Aorta (tissue), 5 donors: ENCODE data around the gene TMEM151B. TPM values are rescaled to one million over a fixed set of nuclear protein-coding genes. Genes with fewer than 3 reads are reported as not detected.

Source experiments
- ATAC-seq: fragments of 200-7000 bp; cut with Tn5 transposase; one replicate; pipeline ENCODE4 v1.9.1; 2022; ENCODE audit warnings: moderate library complexity; ENCODE audit not compliant: low FRiP score
- DNase-seq, 2 donors: peaks; one replicate each; pipeline ENCODE4 v3.0.0-alpha.2; 2020
- H3K27ac ChIP-seq, 2 donors: one replicate each; pipeline ENCODE4 v1.5.1; 2013; ENCODE audit warnings: low read length in 2 of 2, mild to moderate bottlenecking in 2 of 2, moderate library complexity in 2 of 2, control low read depth in 1 of 2, inconsistent platforms in 1 of 2, low read depth in 1 of 2
- H3K27me3 ChIP-seq, 2 donors: one replicate each; pipeline ENCODE4 v1.6.1; 2013; ENCODE audit warnings: control low read depth in 1 of 2, low read length in 1 of 2, mild to moderate bottlenecking in 1 of 2, moderate library complexity in 1 of 2; ENCODE audit not compliant: insufficient read depth in 2 of 2, control insufficient read depth in 1 of 2
- H3K36me3 ChIP-seq, 2 donors: one replicate each; pipeline ENCODE4 v1.6.1; 2013; ENCODE audit warnings: control low read depth in 1 of 2, low read length in 1 of 2, mild to moderate bottlenecking in 1 of 2; ENCODE audit not compliant: insufficient read depth in 2 of 2, control insufficient read depth in 1 of 2
- H3K4me1 ChIP-seq, 2 donors: one replicate each; pipeline ENCODE4 v1.6.1; 2013; ENCODE audit warnings: low read length in 2 of 2, control low read depth in 1 of 2, mild to moderate bottlenecking in 1 of 2, moderate library complexity in 1 of 2; ENCODE audit not compliant: insufficient read depth in 2 of 2, control insufficient read depth in 1 of 2
- H3K4me3 ChIP-seq, 2 donors: one replicate each; pipeline ENCODE4 v1.5.1; 2013; ENCODE audit warnings: low read length in 2 of 2, control low read depth in 1 of 2, mild to moderate bottlenecking in 1 of 2
- H3K9me3 ChIP-seq: one replicate; pipeline ENCODE4 v1.6.1; 2013; ENCODE audit warnings: mild to moderate bottlenecking, low read length; ENCODE audit not compliant: control insufficient read depth
- WGBS, 2 donors: extraction: QIAGEN DNeasy Blood & Tissue Kit; methylation state at CpG; one replicate each; pipeline ENCODE4 v1.1.7; 2013; 5-methylcytosine and 5-hydroxymethylcytosine counted together
- intact Hi-C, 2 donors: fragments of 100-400 bp; cut with DNase I; formaldehyde crosslinking; loops; one replicate each; pipeline versions ENCODE4 v1.14.2 to v1.15.0; 2022
- polyA plus RNA-seq, 2 donors: library from polyadenylated mRNA; stranded (reverse); fragments of 200-250 nt; gene quantifications; one replicate each; pipeline ENCODE4 v1.2.3, GENCODE V29; 2013
- total RNA-seq, 2 donors: library from RNA; stranded (reverse); fragmentation: NEBNext Ultra II Directional; extraction: Animal tissue kit (Norgen Biotek cat#: 25700); gene quantifications; one replicate each; pipeline ENCODE4 v1.2.1, GENCODE V29; 2021
- donor health status: healthy with polysubstance abuse.
- donor health status: Bipolar disorder and iron deficiency.
- donor health status: DM: no; HTN: no; CAD: no.
- donor health status: DM: no; HTN: no; CAD: no.
- donor health status: DM: yes; HTN: yes; CAD: no.

TMEM151B gene
- total and polyA plus RNA-seq, 4 donors: not detected

DNA sequence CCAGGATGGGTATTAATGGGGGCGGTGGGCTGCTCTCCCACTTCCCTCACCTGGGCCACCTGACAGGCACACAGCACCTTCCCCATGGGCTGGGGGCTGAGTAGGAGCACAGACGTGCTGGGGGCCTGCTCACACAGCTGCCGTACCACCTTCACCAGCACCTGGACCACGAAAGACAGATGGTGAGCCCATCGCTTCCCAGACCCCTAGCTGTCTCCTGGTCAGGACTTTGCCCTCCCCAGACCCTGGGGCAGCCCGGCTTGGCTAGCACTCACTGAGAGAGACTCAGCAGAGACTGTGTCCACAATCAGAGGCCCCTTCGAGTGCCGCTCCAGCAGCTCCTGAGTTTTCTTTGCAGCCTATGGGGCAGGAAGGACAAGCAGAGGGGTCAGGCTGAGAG, 30.9 kb downstream of the TMEM151B start:
- Histone ChIP-seq H3K9me3 (no peaks in the 10 kb centered on the region), H3K27ac (no peak overlapping the region), H3K27me3 (no peaks in the 10 kb centered on the region), H3K36me3 (peaks cover 2% of the 10 kb centered on the region in 2 donors), H3K4me3 (no peak overlapping the region), H3K4me1 (no peaks in the 10 kb centered on the region)
- WGBS, 2 donors: 93 to 94% methylated on average over 8 of the region's 8 CpGs
- DNase-seq (peak in 1 of 2 donors; percentile 54), ATAC-seq (no peak)
- intact Hi-C loops: loop anchor here in 1 of 2 donors (5.0 kb wide), 1 partner anchor 34 kb away; the partner anchor contains the start of gene NFKBIE

DNA sequence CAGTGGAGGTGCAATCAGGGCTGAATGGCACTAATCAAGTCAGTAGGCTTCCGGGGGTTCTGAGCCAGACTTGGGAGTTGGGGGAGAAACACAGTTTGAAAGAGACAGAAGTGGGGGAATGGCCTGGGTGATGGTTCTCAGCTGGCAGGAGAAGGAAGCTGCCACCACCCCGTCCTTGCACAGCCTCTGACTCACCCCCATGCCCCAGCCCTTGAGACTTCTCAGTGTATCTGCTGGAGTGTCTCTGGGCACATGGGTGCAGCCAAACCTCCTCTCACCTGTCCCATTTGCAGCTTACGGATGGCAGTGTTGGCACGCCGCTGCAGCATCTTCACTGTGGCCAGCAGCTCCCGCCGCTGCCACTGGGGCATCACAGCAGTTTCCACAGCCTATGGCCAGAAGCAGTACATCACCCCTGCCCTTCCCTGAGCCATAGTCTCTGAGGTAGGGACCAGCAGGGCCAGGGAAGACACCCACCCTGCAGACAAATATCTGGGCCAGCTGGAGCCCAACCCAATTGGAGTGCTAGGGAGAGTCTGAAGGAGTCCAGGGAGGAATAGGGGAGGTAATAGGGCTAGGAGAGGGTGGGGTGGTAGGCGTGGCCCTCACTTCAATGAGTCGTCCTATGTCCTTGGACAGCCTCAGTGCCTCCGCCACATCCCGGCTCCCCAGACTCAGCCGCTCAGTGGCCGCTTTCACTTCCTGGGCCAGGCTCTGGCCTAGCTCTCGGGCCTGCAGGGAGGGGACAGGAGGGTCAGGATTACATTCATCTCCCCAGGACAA, 31.7 kb downstream of the TMEM151B start:
- no peak for ATAC-seq
- intact Hi-C loops: loop anchor here in 1 of 2 donors (5.0 kb wide), 1 partner anchor 35 kb away; the partner anchor contains the start of gene NFKBIE

DNA sequence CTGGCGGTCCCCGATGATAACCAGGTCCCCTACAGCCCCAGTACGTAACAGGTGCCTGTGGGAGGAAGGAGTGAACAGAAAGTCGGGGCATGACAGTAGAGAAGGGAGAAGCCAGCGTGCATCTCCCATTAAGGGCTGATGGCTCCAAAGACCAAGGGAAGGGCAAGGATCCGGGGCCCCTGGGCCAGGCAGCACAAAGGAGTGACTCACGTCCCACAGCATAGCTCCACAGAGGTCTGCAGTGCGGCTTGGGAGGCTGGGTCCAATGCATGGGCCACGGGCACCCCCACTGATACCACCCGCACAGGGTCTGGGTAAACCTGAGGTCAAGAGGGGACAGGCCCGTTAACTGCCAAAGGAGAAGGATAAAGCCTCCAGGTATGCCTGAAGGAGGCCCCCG, 32.6 kb downstream of the TMEM151B start:
- intact Hi-C loops: loop anchor here in 1 of 2 donors (5.0 kb wide), 1 partner anchor 36 kb away; the partner anchor contains the start of gene NFKBIE
- Histone ChIP-seq H3K4me3 (no peak overlapping the region), H3K9me3 (no peaks in the 10 kb centered on the region), H3K27me3 (no peaks in the 10 kb centered on the region), H3K4me1 (no peaks in the 10 kb centered on the region), H3K27ac (no peak overlapping the region), H3K36me3 (peaks cover 2% of the 10 kb centered on the region in 2 donors)
- ATAC-seq (no peak), DNase-seq (peak in 1 of 2 donors; percentile 76)
- 91 to 93% methylated on average over 12 of the region's 12 CpGs for WGBS, 2 donors

More for the DNA sequence above, 31.7 kb downstream of the TMEM151B start:
- Histone ChIP-seq H3K36me3 (peaks cover 2% of the 10 kb centered on the region in 2 donors), H3K27ac (no peak overlapping the region), H3K27me3 (no peaks in the 10 kb centered on the region), H3K9me3 (no peaks in the 10 kb centered on the region), H3K4me1 (no peaks in the 10 kb centered on the region), H3K4me3 (no peak overlapping the region)
- 91 to 92% methylated on average over 14 of the region's 14 CpGs for WGBS, 2 donors
- peak in 1 of 2 donors; percentile 59 for DNase-seq

DNA sequence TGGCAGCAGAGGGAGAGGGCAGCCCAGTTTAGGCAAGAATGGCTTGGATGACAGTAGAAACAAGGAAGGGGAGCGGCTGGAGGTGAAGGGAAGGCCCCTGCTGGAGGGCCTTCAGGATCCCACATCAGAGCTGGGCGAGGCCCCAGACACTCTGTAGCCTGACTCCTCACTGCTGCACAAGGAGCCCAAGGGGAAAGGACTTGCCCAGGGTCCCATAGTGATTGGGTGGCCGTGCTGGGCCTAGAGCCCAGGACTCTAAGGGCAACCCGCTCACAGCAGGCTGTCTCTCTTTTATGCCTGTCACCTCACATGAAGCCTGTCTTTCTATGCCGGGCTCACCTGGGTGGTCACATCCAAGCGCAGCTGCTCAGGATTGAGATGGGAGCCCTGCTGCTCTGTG, 33.6 kb downstream of the TMEM151B start:
- no peaks in the 10 kb centered on the region for H3K27me3 ChIP-seq
- ATAC-seq: no peak
- no peaks in the 10 kb centered on the region for H3K9me3 ChIP-seq
- 95 to 97% methylated on average over 6 of the region's 6 CpGs for WGBS, 2 donors
- H3K4me1 ChIP-seq: no peaks in the 10 kb centered on the region
- intact Hi-C loops: loop anchor here in 1 of 2 donors (5.0 kb wide), 1 partner anchor 37 kb away; the partner anchor contains the start of gene NFKBIE
- no peak overlapping the region for H3K27ac ChIP-seq
- no peak overlapping the region for H3K4me3 ChIP-seq
- no peak for DNase-seq
- H3K36me3 ChIP-seq: peaks cover 2% of the 10 kb centered on the region in 2 donors

DNA sequence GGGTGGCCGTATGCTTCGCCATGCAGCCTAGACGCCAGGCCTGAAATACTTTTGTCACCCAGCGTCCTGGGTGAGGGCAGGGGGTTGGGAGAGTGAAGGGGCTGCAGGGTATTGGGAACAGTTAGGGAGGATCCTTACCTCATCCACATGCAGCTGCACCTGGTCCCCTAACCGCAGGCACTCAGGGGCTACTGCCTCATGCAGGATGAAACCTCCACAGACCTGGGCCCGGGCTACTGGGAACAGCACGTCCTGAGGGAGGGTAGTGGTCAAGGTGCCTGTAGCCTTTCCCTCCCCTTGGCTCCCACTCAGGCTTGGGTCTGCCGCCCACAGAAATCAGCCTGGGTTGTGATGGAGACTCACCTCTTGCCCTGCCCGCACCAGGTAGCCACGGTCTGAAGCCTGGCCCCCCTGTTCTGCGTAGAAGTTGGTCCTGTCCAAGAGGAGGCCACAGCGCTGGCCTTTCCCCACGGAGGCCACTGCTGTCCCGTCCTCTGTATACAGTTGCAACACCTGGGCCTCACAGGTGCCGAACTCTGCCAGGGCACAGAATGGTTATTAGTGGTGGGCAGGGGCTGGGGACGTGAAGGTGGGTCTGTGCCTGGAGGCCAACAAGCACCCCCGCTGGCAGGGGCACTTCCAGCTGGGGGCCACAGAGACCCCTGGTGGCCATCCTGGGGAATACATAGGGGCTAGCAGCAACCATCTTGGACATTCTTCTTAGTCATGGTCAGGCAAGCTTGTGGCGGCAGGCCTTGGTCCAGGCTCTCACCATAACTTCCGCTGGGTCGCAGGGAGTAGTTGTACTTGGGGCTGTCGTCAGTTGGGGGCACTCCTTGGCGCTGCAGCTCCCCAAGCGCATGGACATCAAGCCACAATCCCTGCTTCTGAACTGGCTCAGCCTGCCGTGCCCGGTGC, 34.3 kb downstream of the TMEM151B start:
- H3K36me3 ChIP-seq: peaks cover 2% of the 10 kb centered on the region in 2 donors
- no peak overlapping the region for H3K4me3 ChIP-seq
- H3K9me3 ChIP-seq: no peaks in the 10 kb centered on the region
- 82 to 83% methylated on average over 24 to 25 of the region's 25 CpGs for WGBS, 2 donors
- no peak for ATAC-seq
- DNase-seq: peak in 1 of 2 donors; percentile 75
- H3K4me1 ChIP-seq: no peaks in the 10 kb centered on the region
- H3K27me3 ChIP-seq: no peaks in the 10 kb centered on the region
- no peak overlapping the region for H3K27ac ChIP-seq
- intact Hi-C loops: loop anchor here (5.0 kb wide), 1 partner anchor 37 kb away; the partner anchor contains the start of gene NFKBIE (in 2 of the 2)

DNA sequence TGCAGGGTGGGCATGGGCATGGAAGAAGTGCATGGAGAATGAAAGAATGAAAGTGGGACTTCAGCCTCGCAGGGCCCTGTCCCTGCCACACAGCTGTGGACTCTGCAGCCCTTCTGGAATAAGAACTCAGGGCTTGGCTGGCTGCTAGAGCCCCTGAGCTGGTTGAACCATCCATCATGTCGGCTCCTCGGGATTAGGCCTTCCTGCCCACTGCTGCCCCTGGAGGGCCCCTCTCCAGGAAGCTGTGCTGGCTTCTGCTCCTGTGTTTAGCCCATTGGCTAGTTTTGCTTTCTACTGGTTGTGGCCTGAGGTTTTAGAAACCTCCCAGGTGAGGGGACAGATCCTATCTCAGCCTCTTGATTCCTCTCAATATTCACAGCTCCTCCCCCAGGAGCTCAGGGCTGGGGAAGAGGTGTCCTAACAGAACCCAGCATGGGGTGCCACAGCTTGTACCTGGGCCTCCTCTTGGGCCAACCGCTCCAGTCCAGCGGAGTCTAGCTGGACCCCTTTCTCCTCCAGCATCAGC, 35.0 kb downstream of the TMEM151B start:
- DNase-seq: peak in 1 of 2 donors; percentile 57

DNA sequence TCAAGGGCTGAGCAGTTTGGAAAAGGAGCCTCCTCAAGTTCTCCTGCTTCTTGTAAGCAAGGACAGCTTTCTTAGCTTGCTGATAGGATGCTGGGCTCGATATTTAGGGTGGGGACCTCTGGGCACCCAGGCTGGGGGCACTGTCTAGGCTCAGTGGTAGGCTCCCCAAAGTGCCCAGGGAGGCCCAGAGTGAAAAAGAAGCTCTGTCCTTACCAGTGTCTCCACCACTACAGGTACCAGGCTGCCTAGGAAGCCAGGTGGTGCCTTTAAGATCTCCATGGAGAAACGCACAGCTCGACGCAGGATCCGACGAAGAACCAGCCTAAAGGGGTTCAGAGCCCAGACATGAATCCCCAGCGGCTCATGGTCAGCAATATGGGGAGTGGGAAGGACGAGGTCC, 36.5 kb downstream of the TMEM151B start:
- H3K36me3 ChIP-seq: peaks cover 2% of the 10 kb centered on the region in 2 donors
- H3K27ac ChIP-seq: no peak overlapping the region
- H3K4me3 ChIP-seq: no peak overlapping the region
- H3K4me1 ChIP-seq: no peaks in the 10 kb centered on the region
- intact Hi-C loops: loop anchor here in 1 of 2 donors (5.0 kb wide), 1 partner anchor 39 kb away; the partner anchor contains the start of gene NFKBIE
- H3K9me3 ChIP-seq: no peaks in the 10 kb centered on the region
- 91 to 97% methylated on average over 8 of the region's 8 CpGs for WGBS, 2 donors
- no peak for ATAC-seq
- H3K27me3 ChIP-seq: no peaks in the 10 kb centered on the region
- peak in 1 of 2 donors; percentile 28 for DNase-seq

More for the DNA sequence above, 35.0 kb downstream of the TMEM151B start:
- H3K4me3 ChIP-seq: no peak overlapping the region
- intact Hi-C loops: loop anchor here in 1 of 2 donors (5.0 kb wide), 1 partner anchor 38 kb away; the partner anchor contains the start of gene NFKBIE
- peaks cover 2 to 3% of the 10 kb centered on the region in 2 donors for H3K36me3 ChIP-seq
- no peaks in the 10 kb centered on the region for H3K4me1 ChIP-seq
- no peaks in the 10 kb centered on the region for H3K27me3 ChIP-seq
- WGBS, 2 donors: 57 to 77% methylated on average over 5 of the region's 5 CpGs
- H3K27ac ChIP-seq: no peak overlapping the region
- H3K9me3 ChIP-seq: no peaks in the 10 kb centered on the region
- no peak for ATAC-seq

DNA sequence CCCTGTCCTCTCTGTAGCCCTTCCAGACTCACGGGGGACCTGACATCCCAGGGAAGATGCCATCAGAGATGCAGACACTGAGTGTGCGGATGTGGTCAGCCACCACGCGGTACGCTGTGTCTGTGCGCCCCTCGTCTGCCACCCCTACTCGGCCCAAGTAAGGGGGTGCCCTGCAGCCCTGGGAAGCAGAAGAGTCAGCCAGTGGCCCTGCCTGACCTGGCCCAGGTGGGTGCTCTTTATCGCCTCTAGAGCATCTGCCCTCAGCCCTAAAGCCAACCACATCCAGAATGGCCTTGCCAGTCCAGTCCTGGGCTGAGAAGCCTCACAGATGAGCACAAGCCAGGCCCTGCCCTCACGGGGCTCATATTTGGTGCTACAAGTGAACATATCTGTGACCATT, 37.0 kb downstream of the TMEM151B start:
- DNase-seq (peak in 1 of 2 donors; percentile 38), ATAC-seq (no peak)
- Histone ChIP-seq H3K4me3 (no peak overlapping the region), H3K4me1 (no peaks in the 10 kb centered on the region), H3K9me3 (no peaks in the 10 kb centered on the region), H3K27ac (no peak overlapping the region), H3K36me3 (peaks cover 2% of the 10 kb centered on the region in 2 donors), H3K27me3 (no peaks in the 10 kb centered on the region)
- intact Hi-C loops: loop anchor here in 1 of 2 donors (5.0 kb wide), 1 partner anchor 40 kb away; the partner anchor contains the start of gene NFKBIE
- WGBS, 2 donors: 92 to 95% methylated on average over 10 of the region's 10 CpGs
